Osteocyte (in vitro differentiated cells): ENCODE measurements around the gene FRMPD2. TPM values are rescaled to one million over a fixed set of nuclear protein-coding genes. Genes with fewer than 3 reads are reported as not detected.

ENCODE experiments used
- DNase-seq: peaks from one replicate; pipeline ENCODE4 v3.0.0; 2021; ENCODE audit warnings: mixed read lengths; ENCODE audit not compliant: unreplicated experiment; ENCODE audit errors: extremely low spot score
- H3K27ac Mint-ChIP-seq: one replicate; pipeline ENCODE4 v1.8.0; 2021; ENCODE audit warnings: mild to moderate bottlenecking, mixed read lengths; ENCODE audit not compliant: unreplicated experiment
- H3K27me3 Mint-ChIP-seq: one replicate; pipeline ENCODE4 v1.8.0; 2021; ENCODE audit warnings: mixed read lengths; ENCODE audit not compliant: unreplicated experiment
- H3K36me3 Mint-ChIP-seq: one replicate; pipeline ENCODE4 v1.8.0; 2021; ENCODE audit warnings: mixed read lengths; ENCODE audit not compliant: unreplicated experiment
- H3K4me1 Mint-ChIP-seq: one replicate; pipeline ENCODE4 v1.8.0; 2021; ENCODE audit warnings: mixed read lengths; ENCODE audit not compliant: unreplicated experiment
- H3K4me3 Mint-ChIP-seq: one replicate; pipeline ENCODE4 v1.8.0; 2021; ENCODE audit warnings: mild to moderate bottlenecking, moderate library complexity, mixed read lengths; ENCODE audit not compliant: unreplicated experiment
- H3K9me3 Mint-ChIP-seq: one replicate; pipeline ENCODE4 v1.8.0; 2021; ENCODE audit warnings: mixed read lengths; ENCODE audit not compliant: unreplicated experiment
- CTCF ChIP-seq: fragments of 200-600 bp; sonication (generic); IDR thresholded peaks from 2 replicates; pipeline ENCODE4 v1.5.0; 2021; ENCODE audit warnings: antibody characterized with exemption, mild to moderate bottlenecking, moderate library complexity
- total RNA-seq: library from RNA; stranded (reverse); gene quantifications from 2 replicates; pipeline ENCODE4 v1.2.1, GENCODE V29; 2021

Gene FRMPD2
- total RNA-seq, 1 donor from 2014 or later = not detected

- DNase-seq = peak; percentile 51
- no peak overlapping the region for H3K27ac Mint-ChIP-seq
- no peak for TF ChIP-seq CTCF
- H3K4me1 Mint-ChIP-seq = peaks cover 9% of the 10 kb centered on the region
- no peak overlapping the region for H3K4me3 Mint-ChIP-seq
- no peaks in the 10 kb centered on the region for H3K9me3 Mint-ChIP-seq
- no peaks in the 10 kb centered on the region for H3K27me3 Mint-ChIP-seq
- no peaks in the 10 kb centered on the region for H3K36me3 Mint-ChIP-seq
Observed at GRCh38 chr10:48252354-48252650, 22.2 kb downstream of the FRMPD2 start.

- H3K4me3 Mint-ChIP-seq = no peak overlapping the region
Observed at GRCh38 chr10:48251525-48252353, 22.8 kb downstream of the FRMPD2 start.

GRCh38 chr10:48251152-48251524 is 23.4 kb downstream of the FRMPD2 start:
- Mint-ChIP-seq H3K4me1 (peaks cover 9% of the 10 kb centered on the region), H3K27ac (no peak overlapping the region), H3K27me3 (no peaks in the 10 kb centered on the region), H3K9me3 (no peaks in the 10 kb centered on the region), H3K36me3 (no peaks in the 10 kb centered on the region), H3K4me3 (no peak overlapping the region)
- DNase-seq = peak; percentile 59
- no peak for TF ChIP-seq CTCF

More at GRCh38 chr10:48251525-48252353, 22.8 kb downstream of the FRMPD2 start:
- peaks cover 9% of the 10 kb centered on the region for H3K4me1 Mint-ChIP-seq
- H3K36me3 Mint-ChIP-seq = no peaks in the 10 kb centered on the region
- DNase-seq = peak; percentile 57
- no peaks in the 10 kb centered on the region for H3K9me3 Mint-ChIP-seq
- no peak overlapping the region for H3K27ac Mint-ChIP-seq
- no peak for TF ChIP-seq CTCF
- no peaks in the 10 kb centered on the region for H3K27me3 Mint-ChIP-seq

GRCh38 chr10:48249763-48250351 is 24.6 kb downstream of the FRMPD2 start:
- peaks cover 9% of the 10 kb centered on the region for H3K4me1 Mint-ChIP-seq
- no peaks in the 10 kb centered on the region for H3K27me3 Mint-ChIP-seq
- H3K4me3 Mint-ChIP-seq = no peak overlapping the region
- TF ChIP-seq CTCF = no peak
- H3K36me3 Mint-ChIP-seq = no peaks in the 10 kb centered on the region
- DNase-seq = peak; percentile 75
- H3K9me3 Mint-ChIP-seq = no peaks in the 10 kb centered on the region
- no peak overlapping the region for H3K27ac Mint-ChIP-seq

GRCh38 chr10:48249004-48249762 is 25.3 kb downstream of the FRMPD2 start:
- DNase-seq = peak; percentile 63
- H3K4me3 Mint-ChIP-seq = no peak overlapping the region
- no peak for TF ChIP-seq CTCF
- no peaks in the 10 kb centered on the region for H3K9me3 Mint-ChIP-seq
- no peaks in the 10 kb centered on the region for H3K36me3 Mint-ChIP-seq
- no peak overlapping the region for H3K27ac Mint-ChIP-seq
- no peaks in the 10 kb centered on the region for H3K27me3 Mint-ChIP-seq
- peaks cover 7% of the 10 kb centered on the region for H3K4me1 Mint-ChIP-seq
